Activated CD8-positive, alpha-beta T cell treated with anti-CD3 and anti-CD28 coated beads, Interleukin-2, amount 10 ng/mL, durations not matched to agents 7 days and 5 days (primary cell): Measurements from ENCODE around the gene FRMD5. TPM values are rescaled to one million over a fixed set of nuclear protein-coding genes. Genes with fewer than 3 reads are reported as not detected.
"Not testable (repeated sequence)": the region's sequence is repeated elsewhere in the genome, so short reads cannot be mapped to it uniquely, and the experiment has no call there.

ENCODE experiments used
- ATAC-seq: fragments of 150-1000 bp; cut with Tn5 transposase; one replicate; pipeline ENCODE4 v1.10.0; 2021; ENCODE audit warnings: moderate library complexity
- CTCF ChIA-PET: fragments of 350-600 bp; sonication (Branson Sonifier 250); formaldehyde crosslinking; loops from one replicate; lab custom pipeline; 2021; ENCODE audit warnings: antibody characterized with exemption; lab: Charles Lee
- POLR2A ChIA-PET: fragments of 350-600 bp; sonication (Branson Sonifier 250); formaldehyde crosslinking; loops from one replicate; lab custom pipeline; 2021; ENCODE audit warnings: antibody characterized with exemption; lab: Charles Lee
- DNase-seq: peaks from one replicate; pipeline ENCODE4 v3.0.0-alpha.2; 2020
- H3K27ac Mint-ChIP-seq: one replicate; pipeline ENCODE4 v1.8.0; 2021; ENCODE audit warnings: mild to moderate bottlenecking, mixed read lengths
- H3K27me3 Mint-ChIP-seq: one replicate; pipeline ENCODE4 v1.8.0; 2021; ENCODE audit warnings: low read depth, mixed read lengths
- H3K36me3 Mint-ChIP-seq: one replicate; pipeline ENCODE4 v1.8.0; 2021; ENCODE audit warnings: low read depth, mixed read lengths
- H3K4me1 Mint-ChIP-seq: one replicate; pipeline ENCODE4 v1.8.0; 2021; ENCODE audit warnings: low read depth, mixed read lengths
- H3K4me3 Mint-ChIP-seq: one replicate; pipeline ENCODE4 v1.8.0; 2021; ENCODE audit warnings: mild to moderate bottlenecking, mixed read lengths
- H3K9me3 Mint-ChIP-seq: one replicate; pipeline ENCODE4 v1.8.0; 2022; ENCODE audit warnings: mixed read lengths; ENCODE audit not compliant: insufficient read depth
- total RNA-seq, 2 experiments: library from RNA; stranded (reverse); gene quantifications; one replicate each; pipeline ENCODE4 v1.2.3, GENCODE V29; 2021

FRMD5 gene
- total RNA-seq, 2 experiments from 2014 or later, result not detected

- no peaks in the 10 kb centered on the region for H3K9me3 Mint-ChIP-seq
- H3K4me1 Mint-ChIP-seq, result no peaks in the 10 kb centered on the region
- H3K27me3 Mint-ChIP-seq, result peaks cover 11% of the 10 kb centered on the region
- POLR2A ChIA-PET, result no interaction called here
- H3K4me3 Mint-ChIP-seq, result no peak overlapping the region
- no peak overlapping the region for H3K27ac Mint-ChIP-seq
- H3K36me3 Mint-ChIP-seq, result no peaks in the 10 kb centered on the region
- CTCF ChIA-PET, result no interaction called here
- ATAC-seq, result no peak
- DNase-seq, result no peak
Observed at GRCh38 chr15:44024155-44024554, 170.9 kb downstream of the FRMD5 start.

- no peak for ATAC-seq
- ChIA-PET POLR2A (no interaction called here), CTCF (interaction anchor here (2.4 kb wide), 1 partner anchor 43 kb away, joined by 6 read pairs; no protein-coding TSS in a partner anchor)
- Mint-ChIP-seq H3K27me3 (peaks cover 11% of the 10 kb centered on the region), H3K36me3 (no peaks in the 10 kb centered on the region), H3K9me3 (no peaks in the 10 kb centered on the region), H3K4me1 (no peaks in the 10 kb centered on the region), H3K4me3 (no peak overlapping the region), H3K27ac (no peak overlapping the region)
- no peak for DNase-seq
Observed at GRCh38 chr15:44023176-44023575, 171.9 kb downstream of the FRMD5 start.

DNA sequence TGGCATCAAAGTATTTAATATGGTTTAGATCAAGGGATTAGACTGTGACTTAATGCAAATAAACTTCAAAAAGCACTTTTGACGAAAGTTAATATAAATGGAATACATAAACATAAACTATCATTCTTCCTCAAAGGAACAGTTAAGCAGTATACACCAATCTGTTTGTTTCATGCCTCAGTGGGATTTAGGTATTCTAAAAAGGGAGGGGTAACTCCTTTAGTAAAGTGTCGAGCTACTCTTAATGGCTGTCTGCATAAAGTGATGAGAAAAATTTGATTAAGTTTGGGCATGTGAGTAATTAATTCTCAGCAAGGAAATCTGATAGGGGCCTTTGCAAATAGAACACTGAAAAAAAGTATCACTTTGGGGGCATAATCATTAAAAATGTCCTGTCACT, 176.9 kb downstream of the FRMD5 start:
- H3K27ac Mint-ChIP-seq, result no peak overlapping the region

GRCh38 chr15:44015545-44016305, 179.3 kb downstream of the FRMD5 start:
- DNase-seq, result no peak
- H3K4me1 Mint-ChIP-seq, result no peaks in the 10 kb centered on the region
- no peak overlapping the region for H3K27ac Mint-ChIP-seq
- ChIA-PET POLR2A (interaction anchor here (0.7 kb wide), 1 partner anchor 215 kb away, joined by 3 read pairs; the partner anchor contains the start of gene HYPK), CTCF (no interaction called here)
- peaks cover 17% of the 10 kb centered on the region for H3K27me3 Mint-ChIP-seq
- H3K4me3 Mint-ChIP-seq, result no peak overlapping the region
- H3K9me3 Mint-ChIP-seq, result no peaks in the 10 kb centered on the region
- ATAC-seq, result no peak
- no peaks in the 10 kb centered on the region for H3K36me3 Mint-ChIP-seq

More for the DNA sequence above, 176.9 kb downstream of the FRMD5 start:
- ATAC-seq (no peak), DNase-seq (no peak)
- Mint-ChIP-seq H3K4me1 (no peaks in the 10 kb centered on the region), H3K36me3 (no peaks in the 10 kb centered on the region), H3K4me3 (no peak overlapping the region), H3K27me3 (peaks cover 13% of the 10 kb centered on the region), H3K9me3 (no peaks in the 10 kb centered on the region)
- CTCF ChIA-PET, result no interaction called here
- POLR2A ChIA-PET, result interaction anchor here (0.6 kb wide), 1 partner anchor 1850 kb away, joined by 4 read pairs; no protein-coding TSS in a partner anchor

DNA sequence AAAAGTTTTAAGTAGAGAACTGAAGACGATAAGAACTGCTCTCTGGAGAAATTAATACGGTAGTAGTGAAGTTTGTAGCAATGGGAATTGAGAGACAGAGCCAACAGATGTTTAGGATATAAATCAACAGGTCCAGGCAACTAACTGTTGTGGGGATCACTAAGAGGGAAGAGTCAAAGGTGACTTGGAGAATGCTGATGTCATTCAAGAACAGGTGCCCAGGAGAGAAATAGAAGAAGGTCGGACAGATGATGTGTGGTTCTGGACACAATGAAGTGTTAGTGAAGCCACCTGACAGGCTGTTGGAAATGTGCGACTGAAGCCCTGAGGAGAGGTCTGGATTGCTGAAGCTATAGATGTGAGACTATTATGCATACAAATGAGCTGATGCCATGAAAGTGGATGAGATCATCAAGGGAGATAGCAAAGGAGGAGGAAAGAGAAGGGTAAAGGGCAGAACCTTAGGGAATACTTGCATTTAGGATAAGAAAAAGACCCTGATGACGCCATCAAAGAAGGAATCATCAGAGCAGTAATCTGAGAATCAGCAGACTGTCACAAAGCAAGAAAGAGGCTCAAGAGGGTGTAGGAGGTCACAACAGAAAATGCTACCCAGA, 183.7 kb downstream of the FRMD5 start:
- DNase-seq (no peak), ATAC-seq (no peak)
- Mint-ChIP-seq H3K4me1 (no peaks in the 10 kb centered on the region), H3K9me3 (no peaks in the 10 kb centered on the region), H3K27me3 (peaks cover 30% of the 10 kb centered on the region), H3K27ac (no peak overlapping the region), H3K4me3 (no peak overlapping the region), H3K36me3 (no peaks in the 10 kb centered on the region)
- ChIA-PET POLR2A (no interaction called here), CTCF (no interaction called here)

- ATAC-seq (no peak), DNase-seq (no peak)
- Mint-ChIP-seq H3K27me3 (peaks cover 31% of the 10 kb centered on the region), H3K9me3 (no peaks in the 10 kb centered on the region), H3K4me3 (no peak overlapping the region), H3K36me3 (no peaks in the 10 kb centered on the region), H3K27ac (no peak overlapping the region), H3K4me1 (no peaks in the 10 kb centered on the region)
- POLR2A ChIA-PET, result no interaction called here
- CTCF ChIA-PET, result interaction anchor here (1.5 kb wide), 1 partner anchor 56 kb away, joined by 5 read pairs; no protein-coding TSS in a partner anchor
Observed at GRCh38 chr15:44010089-44010488, 185.0 kb downstream of the FRMD5 start.

DNA sequence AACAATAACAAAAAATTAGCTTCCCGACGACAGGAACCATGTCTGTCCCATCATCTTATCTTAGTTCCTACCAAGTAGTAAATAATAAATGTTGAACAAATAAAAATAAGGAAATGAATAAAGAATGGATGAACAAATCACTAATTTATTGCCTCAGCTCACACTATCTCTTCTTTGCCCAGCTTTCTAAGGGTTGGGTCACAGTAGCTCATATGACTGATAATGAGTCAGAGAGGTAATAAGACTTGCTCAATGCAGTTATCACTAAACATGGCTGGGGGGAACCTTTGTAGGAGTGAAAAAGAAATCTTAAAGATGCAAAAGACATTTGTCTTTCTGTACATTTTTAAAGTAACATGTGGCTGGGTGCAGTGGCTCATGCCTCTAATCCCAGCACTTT, 186.0 kb downstream of the FRMD5 start:
- Mint-ChIP-seq H3K4me1 (no peaks in the 10 kb centered on the region), H3K27me3 (peaks cover 31% of the 10 kb centered on the region), H3K27ac (no peak overlapping the region), H3K36me3 (no peaks in the 10 kb centered on the region), H3K4me3 (no peak overlapping the region), H3K9me3 (no peaks in the 10 kb centered on the region)
- no peak for ATAC-seq
- ChIA-PET POLR2A (no interaction called here), CTCF (interaction anchor here (1.5 kb wide), 1 partner anchor 57 kb away, joined by 5 read pairs; no protein-coding TSS in a partner anchor)
- no peak for DNase-seq

- H3K4me1 Mint-ChIP-seq, H3K4me3 Mint-ChIP-seq, CTCF ChIA-PET, H3K36me3 Mint-ChIP-seq, POLR2A ChIA-PET, H3K27ac Mint-ChIP-seq, DNase-seq, ATAC-seq, H3K9me3 Mint-ChIP-seq: not testable (repeated sequence)
- peaks cover 14% of the 10 kb centered on the region for H3K27me3 Mint-ChIP-seq
Observed at GRCh38 chr15:44000248-44000647, 194.8 kb downstream of the FRMD5 start.

DNA sequence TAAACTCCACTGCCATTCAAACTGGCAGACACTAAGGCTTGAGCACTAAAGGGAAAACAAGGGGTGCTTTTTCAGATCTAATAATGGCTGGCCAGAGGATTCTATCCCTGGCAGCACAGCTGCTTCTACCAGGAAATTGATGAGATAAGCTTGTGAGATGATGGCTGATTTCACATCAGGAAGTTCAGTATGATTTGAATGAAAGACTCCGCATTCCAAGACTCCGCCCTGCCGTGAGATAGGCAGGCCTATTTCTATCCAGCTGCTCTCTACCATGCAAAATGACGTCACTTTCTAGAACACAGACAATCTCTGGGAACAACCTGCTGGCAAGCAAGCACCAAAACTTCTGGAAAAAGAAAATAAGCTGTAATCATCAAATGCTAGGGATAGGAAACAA, 196.5 kb downstream of the FRMD5 start:
- ATAC-seq, result no peak
- Mint-ChIP-seq H3K9me3 (no peaks in the 10 kb centered on the region), H3K36me3 (no peaks in the 10 kb centered on the region)

DNA sequence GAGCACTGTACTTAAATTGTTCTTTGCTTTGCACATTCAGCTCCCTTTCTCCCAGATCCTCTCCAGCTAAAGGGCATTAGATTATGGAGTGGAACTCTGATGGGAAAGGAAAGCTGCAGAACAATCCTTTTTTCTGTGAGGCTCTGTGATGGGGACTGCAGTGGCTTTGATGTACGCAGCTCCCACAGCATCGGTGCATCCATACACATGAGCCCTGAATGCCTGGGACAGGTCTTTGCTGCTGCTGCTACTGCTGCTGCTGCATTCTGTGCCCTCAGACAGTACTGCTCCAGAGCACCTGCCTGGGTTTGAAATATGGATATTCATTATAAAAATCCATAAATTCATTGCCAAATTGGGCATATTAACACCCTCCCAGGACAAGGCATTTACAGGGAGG, 203.9 kb downstream of the FRMD5 start:
- Mint-ChIP-seq H3K27me3 (peaks cover 27% of the 10 kb centered on the region), H3K36me3 (no peaks in the 10 kb centered on the region), H3K9me3 (no peaks in the 10 kb centered on the region), H3K4me1 (no peaks in the 10 kb centered on the region), H3K4me3 (no peak overlapping the region), H3K27ac (no peak overlapping the region)
- ATAC-seq, result no peak
- POLR2A ChIA-PET, result no interaction called here
- DNase-seq, result no peak
- CTCF ChIA-PET, result interaction anchor here (0.9 kb wide), 1 partner anchor 61 kb away, joined by 3 read pairs; no protein-coding TSS in a partner anchor

More for the DNA sequence above, 196.5 kb downstream of the FRMD5 start:
- Mint-ChIP-seq H3K27ac (no peak overlapping the region), H3K4me3 (no peak overlapping the region), H3K27me3 (peaks cover 16% of the 10 kb centered on the region), H3K4me1 (no peaks in the 10 kb centered on the region)
- no peak for DNase-seq
- CTCF ChIA-PET, result no interaction called here
- POLR2A ChIA-PET, result no interaction called here

DNA sequence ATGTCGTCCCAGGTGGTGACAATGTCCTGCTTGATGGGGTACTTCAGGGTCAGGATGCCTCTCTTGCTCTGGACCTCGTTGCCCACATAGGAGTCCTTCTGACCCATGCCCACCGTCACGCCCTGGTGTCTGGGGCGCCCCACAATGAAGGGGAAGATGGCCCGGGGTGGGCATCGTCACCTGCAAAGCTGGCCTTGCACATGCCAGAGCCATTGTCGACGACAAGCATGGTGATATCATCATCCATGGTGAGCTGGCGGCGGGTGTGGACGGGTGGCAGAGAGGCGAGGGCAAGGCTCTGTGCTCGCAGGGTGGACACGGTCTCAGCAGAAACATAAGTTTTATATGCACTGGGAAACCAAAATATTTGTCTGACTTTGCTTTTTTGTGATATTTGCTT, 205.1 kb downstream of the FRMD5 start:
- ChIA-PET CTCF (no interaction called here), POLR2A (no interaction called here)
- DNase-seq (no peak), ATAC-seq (no peak)
- Mint-ChIP-seq H3K36me3 (no peaks in the 10 kb centered on the region), H3K9me3 (no peaks in the 10 kb centered on the region), H3K27me3 (peaks cover 34% of the 10 kb centered on the region), H3K27ac (no peak overlapping the region), H3K4me3 (no peak overlapping the region), H3K4me1 (no peaks in the 10 kb centered on the region)

DNA sequence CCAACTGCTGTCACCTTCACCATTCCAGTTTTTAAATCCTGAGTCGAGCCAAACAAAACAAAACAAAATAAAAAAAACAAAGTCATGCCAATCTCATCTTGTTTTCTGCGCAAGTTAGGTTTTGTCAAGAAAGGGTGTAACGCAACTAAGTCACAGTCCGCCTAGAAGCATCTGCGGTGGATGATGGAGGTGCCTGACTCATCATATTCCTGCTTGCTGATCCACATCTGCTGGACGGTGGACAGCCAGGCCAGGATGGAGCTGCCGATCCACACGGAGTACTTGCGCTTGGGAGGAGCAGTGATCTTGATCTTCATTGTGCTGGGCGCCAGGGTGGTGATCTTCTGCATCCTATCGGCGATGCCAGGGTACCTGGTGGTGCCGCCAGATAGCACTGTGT, 206.2 kb downstream of the FRMD5 start:
- H3K9me3 Mint-ChIP-seq, result no peaks in the 10 kb centered on the region
- CTCF ChIA-PET, result no interaction called here
- no peak for DNase-seq
- no peaks in the 10 kb centered on the region for H3K36me3 Mint-ChIP-seq
- no peaks in the 10 kb centered on the region for H3K4me1 Mint-ChIP-seq
- no peak overlapping the region for H3K27ac Mint-ChIP-seq
- H3K4me3 Mint-ChIP-seq, result no peak overlapping the region
- ATAC-seq, result no peak
- POLR2A ChIA-PET, result no interaction called here
- peaks cover 37% of the 10 kb centered on the region for H3K27me3 Mint-ChIP-seq
